Right lobe of liver (tissue), 6 donors: ENCODE measurements around the gene PLXNC1. TPM values are rescaled to one million over a fixed set of nuclear protein-coding genes. Genes with fewer than 3 reads are reported as not detected.

Source experiments
- ATAC-seq, 4 donors: fragments of 200-7000 bp; cut with Tn5 transposase; one replicate each; pipeline ENCODE4 v1.9.1; 2020; ENCODE audit warnings: mild to moderate bottlenecking in 4 of 4, moderate library complexity in 4 of 4
- DNase-seq, 3 donors: peaks; one replicate each; pipeline ENCODE4 v3.0.0-alpha.2; 2020
- H3K27ac ChIP-seq, 3 donors: fragments of 200-600 bp; one replicate each; pipeline ENCODE4 v1.8.0; 2022
- H3K27me3 ChIP-seq, 2 donors: fragments of 200-600 bp; one replicate each; pipeline ENCODE4 v1.8.0; 2022
- H3K36me3 ChIP-seq, 4 donors: fragments of 200-600 bp; sonication (generic) in 1 of 4; one replicate each; pipeline versions ENCODE4 v1.5.1 to v1.8.0; 2017 to 2022; ENCODE audit warnings: control low read depth in 1 of 4
- H3K4me1 ChIP-seq, 4 donors: fragments of 200-600 bp; sonication (generic) in 1 of 4; one replicate each; pipeline versions ENCODE4 v1.5.1 to v1.8.0; 2017 to 2022; ENCODE audit warnings: control low read depth in 1 of 4
- H3K4me3 ChIP-seq, 3 donors: fragments of 200-600 bp; one replicate each; pipeline ENCODE4 v1.8.0; 2022
- H3K9me3 ChIP-seq, 4 donors: fragments of 200-600 bp; sonication (generic) in 1 of 4; one replicate each; pipeline versions ENCODE4 v1.5.1 to v1.8.0; 2017 to 2022; ENCODE audit warnings: control low read depth in 1 of 4
- POLR2A ChIP-seq: fragments of 450-650 bp; IDR thresholded peaks from one replicate; pipeline ENCODE4 v1.6.1; 2017; ENCODE audit warnings: antibody characterized with exemption, mild to moderate bottlenecking
- WGBS: methylation state at CpG from one replicate; pipeline ENCODE4 v1.1.6; 2018; ENCODE audit warnings: low coverage, low lambda C conversion rate; ENCODE audit not compliant: insufficient coverage; ENCODE audit errors: missing lambda C conversion rate; 5-methylcytosine and 5-hydroxymethylcytosine counted together
- intact Hi-C, 2 donors: fragments of 100-400 bp; cut with DNase I; formaldehyde crosslinking; loops; one replicate each; pipeline versions ENCODE4 v1.11.2 to v1.14.1; 2022
- total RNA-seq, 6 experiments: library from RNA; depleted of rRNA in 2 of 6; stranded (reverse); fragments of >200 nt in 2 of 6; fragmentation: NEBNext Ultra II Directional in 3 of 6; extraction: Animal tissue kit (Norgen Biotek cat#: 25700) in 3 of 6; gene quantifications; one replicate each; pipeline versions ENCODE4 v1.1.0 to v1.2.4, GENCODE V29; 2016 to 2023
- TF ChIP-seq, protein P1 (sequence below), 4 donors: fragments of 200-600 bp in 3 of 4; fragments of 450-650 bp in 1 of 4; IDR thresholded peaks; one replicate each; pipeline versions ENCODE4 v1.5.1 to v1.8.0; 2016 to 2022; ENCODE audit warnings: antibody characterized with exemption in 4 of 4, mild to moderate bottlenecking in 2 of 4
- donor health status: DM: no; HTN: yes; CAD: no.
- donor health status: DM: no; HTN: no; CAD: no.
- donor health status: DM: no; HTN: no; CAD: no.
- donor health status: DM: no; HTN: yes; CAD: no.
- donor health status: DM: no; HTN: yes; CAD: no.

Gene PLXNC1
- total RNA-seq, 6 experiments from 2014 or later: 1.6 to 7.0 (median 3.5) TPM

GRCh38 chr12:94220804-94221203, 72.4 kb downstream of the PLXNC1 start:
- ATAC-seq: no peak
- no peak overlapping the region for H3K27ac ChIP-seq
- intact Hi-C loops: no loop called here
- no peaks in the 10 kb centered on the region for H3K4me1 ChIP-seq
- H3K4me3 ChIP-seq: no peak overlapping the region
- no peaks in the 10 kb centered on the region for H3K27me3 ChIP-seq
- no peaks in the 10 kb centered on the region for H3K36me3 ChIP-seq
- TF ChIP-seq, protein P1, sequence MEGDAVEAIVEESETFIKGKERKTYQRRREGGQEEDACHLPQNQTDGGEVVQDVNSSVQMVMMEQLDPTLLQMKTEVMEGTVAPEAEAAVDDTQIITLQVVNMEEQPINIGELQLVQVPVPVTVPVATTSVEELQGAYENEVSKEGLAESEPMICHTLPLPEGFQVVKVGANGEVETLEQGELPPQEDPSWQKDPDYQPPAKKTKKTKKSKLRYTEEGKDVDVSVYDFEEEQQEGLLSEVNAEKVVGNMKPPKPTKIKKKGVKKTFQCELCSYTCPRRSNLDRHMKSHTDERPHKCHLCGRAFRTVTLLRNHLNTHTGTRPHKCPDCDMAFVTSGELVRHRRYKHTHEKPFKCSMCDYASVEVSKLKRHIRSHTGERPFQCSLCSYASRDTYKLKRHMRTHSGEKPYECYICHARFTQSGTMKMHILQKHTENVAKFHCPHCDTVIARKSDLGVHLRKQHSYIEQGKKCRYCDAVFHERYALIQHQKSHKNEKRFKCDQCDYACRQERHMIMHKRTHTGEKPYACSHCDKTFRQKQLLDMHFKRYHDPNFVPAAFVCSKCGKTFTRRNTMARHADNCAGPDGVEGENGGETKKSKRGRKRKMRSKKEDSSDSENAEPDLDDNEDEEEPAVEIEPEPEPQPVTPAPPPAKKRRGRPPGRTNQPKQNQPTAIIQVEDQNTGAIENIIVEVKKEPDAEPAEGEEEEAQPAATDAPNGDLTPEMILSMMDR (IDR thresholded peaks at IDR 0.05): no peak
- TF ChIP-seq POLR2A: no peak
- 74% methylated on average over 4 of the region's 5 CpGs for WGBS
- no peaks in the 10 kb centered on the region for H3K9me3 ChIP-seq
- no peak for DNase-seq

- no peaks in the 10 kb centered on the region for H3K27me3 ChIP-seq
- H3K9me3 ChIP-seq: no peaks in the 10 kb centered on the region
- intact Hi-C loops: no loop called here
- H3K4me3 ChIP-seq: no peak overlapping the region
- no peaks in the 10 kb centered on the region for H3K4me1 ChIP-seq
- TF ChIP-seq, protein P1 (IDR thresholded peaks at IDR 0.05): no peak
- TF ChIP-seq POLR2A: no peak
- ATAC-seq (no peak), DNase-seq (no peak)
- H3K36me3 ChIP-seq: no peaks in the 10 kb centered on the region
- H3K27ac ChIP-seq: no peak overlapping the region
- 92% methylated on average over 2 of the region's 4 CpGs for WGBS
These were observed 74.1 kb downstream of the PLXNC1 start for GRCh38 chr12:94222351-94223084.

DNA sequence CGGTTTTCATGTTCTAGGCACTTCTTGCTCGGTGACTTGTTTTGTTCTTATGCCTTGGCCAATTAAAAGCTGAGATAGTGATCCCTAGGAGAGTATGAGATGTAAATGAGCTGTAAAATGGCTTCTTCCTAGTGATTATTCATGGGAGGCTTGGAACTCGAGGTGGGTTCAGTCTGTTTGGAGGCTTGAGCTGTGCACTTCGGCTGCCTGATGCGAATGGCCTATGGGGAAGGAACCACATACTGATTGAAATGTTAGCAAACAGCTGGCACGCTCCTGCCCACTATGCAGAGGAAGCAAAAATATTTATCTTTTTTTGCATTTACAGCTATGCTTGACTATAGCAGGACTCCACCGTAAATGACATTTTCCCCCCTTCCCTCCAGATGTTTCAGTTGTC, 75.5 kb downstream of the PLXNC1 start:
- Histone ChIP-seq H3K4me3 (no peak overlapping the region), H3K4me1 (no peaks in the 10 kb centered on the region), H3K9me3 (no peaks in the 10 kb centered on the region), H3K27me3 (no peaks in the 10 kb centered on the region), H3K36me3 (no peaks in the 10 kb centered on the region), H3K27ac (no peak overlapping the region)
- 86% methylated on average over 7 of the region's 7 CpGs for WGBS
- no peak for ATAC-seq
- no peak for DNase-seq
- TF ChIP-seq, protein P1 (IDR thresholded peaks at IDR 0.05): no peak
- TF ChIP-seq POLR2A: no peak
- intact Hi-C loops: no loop called here

DNA sequence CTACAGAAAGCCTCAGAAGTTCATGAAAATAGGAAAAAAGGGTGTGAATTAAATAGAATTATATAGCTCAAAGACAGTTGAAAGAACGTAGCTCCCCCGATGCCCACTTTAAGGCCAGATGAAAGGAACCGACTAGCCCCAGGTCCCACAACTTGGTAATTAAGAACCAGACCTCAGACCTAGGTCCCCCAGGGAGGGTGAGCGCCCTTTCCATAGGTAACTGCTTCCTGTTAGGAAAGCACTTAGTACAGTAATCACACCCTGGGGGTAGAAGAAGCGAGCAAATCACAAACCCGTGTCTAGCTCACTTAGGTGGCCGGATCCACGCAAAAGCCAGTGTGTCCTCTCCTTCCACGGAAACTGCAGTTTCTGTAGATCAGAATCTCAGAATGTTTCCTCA, 77.1 kb downstream of the PLXNC1 start:
- DNase-seq: no peak
- no peaks in the 10 kb centered on the region for H3K36me3 ChIP-seq
- H3K27ac ChIP-seq: no peak overlapping the region
- H3K4me3 ChIP-seq: no peak overlapping the region
- intact Hi-C loops: no loop called here
- TF ChIP-seq, protein P1 (IDR thresholded peaks at IDR 0.05): no peak
- TF ChIP-seq POLR2A: no peak
- H3K4me1 ChIP-seq: no peaks in the 10 kb centered on the region
- WGBS: 92% methylated on average over 5 of the region's 9 CpGs
- no peak for ATAC-seq
- H3K9me3 ChIP-seq: no peaks in the 10 kb centered on the region
- no peaks in the 10 kb centered on the region for H3K27me3 ChIP-seq
